ENCODE results near the gene LHX5.
"Not testable (repeated sequence)": the region's sequence is repeated elsewhere in the genome, so short reads cannot be mapped to it uniquely, and the experiment has no call there.

The LHX5 gene

GRCh38 chr12:113471619-113472171, at the start of gene LHX5:
LHX5 (minus strand) TSS chr12:113471871; CDS start chr12:113471498, 373 bp downstream.
- DNase-seq (ENCODE audit: low spot score) = peak; percentile 92

- no peak for DNase-seq (ENCODE audit: low spot score)
Observed at GRCh38 chr12:113519464-113520307, 48.0 kb upstream of the LHX5 start.

- peak; percentile 76 for DNase-seq (ENCODE audit: low spot score)
Observed at GRCh38 chr12:113515082-113515856, 43.6 kb upstream of the LHX5 start.

- DNase-seq (ENCODE audit: low spot score) = no peak
Observed at GRCh38 chr12:113514602-113515001, 42.9 kb upstream of the LHX5 start.

DNA sequence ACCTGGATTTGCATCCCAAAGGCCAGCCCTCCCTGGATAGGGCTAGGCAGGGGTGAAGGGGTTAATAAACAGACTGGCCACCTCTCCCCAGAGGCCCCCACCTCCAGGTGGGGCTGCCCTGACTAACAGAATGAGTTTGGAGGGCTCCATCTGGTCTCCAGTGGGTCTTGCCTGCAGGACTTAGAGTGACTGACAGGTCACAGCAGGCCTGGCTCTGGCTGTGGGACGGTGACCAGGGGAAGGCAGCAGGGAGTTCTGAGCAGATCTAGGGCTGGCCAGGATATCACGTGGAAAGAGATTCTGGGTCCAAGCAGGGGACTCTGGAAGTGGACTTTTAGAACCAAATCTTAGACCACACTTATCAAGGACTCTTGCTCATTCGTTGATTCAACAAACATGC, 40.9 kb upstream of the LHX5 start:
- no peak for DNase-seq (ENCODE audit: low spot score)

GRCh38 chr12:113506867-113507266, 35.2 kb upstream of the LHX5 start:
- no peak for DNase-seq (ENCODE audit: low spot score)

GRCh38 chr12:113505941-113506340, 34.3 kb upstream of the LHX5 start:
- no peak for DNase-seq (ENCODE audit: low spot score)

- DNase-seq (ENCODE audit: low spot score) = no peak
Observed at GRCh38 chr12:113504917-113505316, 33.2 kb upstream of the LHX5 start.

GRCh38 chr12:113500782-113501311, 29.2 kb upstream of the LHX5 start:
- DNase-seq (ENCODE audit: low spot score) = no peak

- no peak for DNase-seq (ENCODE audit: low spot score)
Observed at GRCh38 chr12:113500306-113500675, 28.6 kb upstream of the LHX5 start.

DNA sequence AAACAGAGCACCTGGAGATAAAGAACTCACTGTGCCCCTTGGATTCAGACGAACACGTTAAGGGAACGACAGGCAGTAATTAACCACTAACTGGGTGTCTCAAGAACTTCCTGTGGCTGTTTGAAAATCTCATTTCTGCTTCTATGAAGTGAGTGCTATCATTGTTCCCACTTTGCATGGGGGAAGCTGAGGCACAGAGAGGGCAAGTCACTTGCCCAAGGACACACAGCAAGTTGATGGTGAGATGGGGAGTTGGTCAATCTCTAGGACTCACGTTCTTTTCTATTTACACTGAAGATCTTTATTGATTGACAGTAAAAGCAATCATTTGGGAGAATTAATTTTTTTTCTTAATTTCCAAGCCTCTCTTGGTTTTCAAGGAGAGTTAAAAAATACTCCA, 26.8 kb upstream of the LHX5 start:
- no peak for DNase-seq (ENCODE audit: low spot score)

- no peak for DNase-seq (ENCODE audit: low spot score)
Observed at GRCh38 chr12:113497693-113498092, 26.0 kb upstream of the LHX5 start.

GRCh38 chr12:113495941-113496340, 24.3 kb upstream of the LHX5 start:
- not testable (repeated sequence) for DNase-seq (ENCODE audit: low spot score)

DNA sequence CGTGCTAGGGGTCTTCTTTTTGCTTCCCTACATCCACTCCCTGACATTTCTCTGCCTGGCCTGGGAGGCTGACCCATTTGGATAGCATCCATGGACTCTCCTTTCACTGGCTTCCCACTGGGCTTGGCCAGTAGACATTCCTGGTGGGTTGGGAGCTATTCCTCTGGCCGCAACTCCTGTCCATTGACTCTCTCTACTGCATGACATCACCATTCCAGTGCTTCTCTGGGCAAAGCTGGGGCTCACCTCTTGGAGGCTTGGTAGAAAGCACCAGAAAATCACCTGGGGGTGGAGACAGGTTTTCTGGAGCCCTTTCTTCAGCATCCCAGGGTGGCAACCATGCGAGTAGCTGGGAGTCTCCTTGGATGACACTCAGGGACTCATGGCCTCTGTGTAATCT, 16.7 kb upstream of the LHX5 start:
- no peak for DNase-seq (ENCODE audit: low spot score)

- DNase-seq (ENCODE audit: low spot score) = no peak
Observed at GRCh38 chr12:113486722-113487121, 15.1 kb upstream of the LHX5 start.

- DNase-seq (ENCODE audit: low spot score) = peak; percentile 72
Observed at GRCh38 chr12:113485330-113485729, 13.7 kb upstream of the LHX5 start.

GRCh38 chr12:113482334-113482733, 10.7 kb upstream of the LHX5 start:
- no peak for DNase-seq (ENCODE audit: low spot score)

GRCh38 chr12:113480336-113480971, 8.8 kb upstream of the LHX5 start:
- no peak for DNase-seq (ENCODE audit: low spot score)

DNA sequence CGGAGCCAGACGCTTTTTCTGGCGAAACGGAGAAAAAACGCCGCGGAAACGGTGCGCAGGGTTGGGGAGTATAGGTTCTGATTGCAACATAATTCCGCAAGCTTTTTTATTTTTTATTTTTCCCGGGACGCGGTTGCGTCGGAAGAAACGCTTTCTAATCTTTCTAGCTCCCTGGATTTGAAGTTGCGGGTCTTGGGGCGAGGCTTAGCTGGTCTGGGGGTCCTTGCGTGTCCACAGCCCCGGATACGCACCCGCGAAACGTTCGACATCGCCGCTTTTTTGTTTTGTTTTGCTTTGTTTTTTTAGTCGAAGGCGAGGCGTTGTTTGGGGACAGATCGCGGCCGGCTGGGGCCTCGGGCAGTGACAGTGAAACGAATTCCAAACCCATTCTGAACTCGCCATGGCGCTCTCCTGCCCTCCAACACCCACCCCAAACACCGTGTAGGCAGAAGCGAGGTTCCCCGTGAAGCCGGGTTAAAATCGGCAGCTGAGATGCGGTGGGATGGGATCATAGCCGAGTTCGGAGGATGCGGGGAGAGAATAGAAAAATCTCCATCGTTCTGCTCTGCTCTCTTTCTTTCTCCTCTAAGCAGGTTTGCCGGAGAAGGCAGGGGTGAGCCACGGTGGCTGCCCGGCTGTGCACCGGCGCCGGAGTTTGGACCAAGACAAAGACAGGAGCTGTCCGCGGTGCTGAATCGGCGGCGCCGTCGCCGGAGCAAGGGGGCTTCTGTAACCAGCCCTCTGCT, 8.1 kb upstream of the LHX5 start:
- peak; percentile 96 for DNase-seq (ENCODE audit: low spot score)

GRCh38 chr12:113479216-113479589, 7.5 kb upstream of the LHX5 start:
- no peak for DNase-seq (ENCODE audit: low spot score)

DNA sequence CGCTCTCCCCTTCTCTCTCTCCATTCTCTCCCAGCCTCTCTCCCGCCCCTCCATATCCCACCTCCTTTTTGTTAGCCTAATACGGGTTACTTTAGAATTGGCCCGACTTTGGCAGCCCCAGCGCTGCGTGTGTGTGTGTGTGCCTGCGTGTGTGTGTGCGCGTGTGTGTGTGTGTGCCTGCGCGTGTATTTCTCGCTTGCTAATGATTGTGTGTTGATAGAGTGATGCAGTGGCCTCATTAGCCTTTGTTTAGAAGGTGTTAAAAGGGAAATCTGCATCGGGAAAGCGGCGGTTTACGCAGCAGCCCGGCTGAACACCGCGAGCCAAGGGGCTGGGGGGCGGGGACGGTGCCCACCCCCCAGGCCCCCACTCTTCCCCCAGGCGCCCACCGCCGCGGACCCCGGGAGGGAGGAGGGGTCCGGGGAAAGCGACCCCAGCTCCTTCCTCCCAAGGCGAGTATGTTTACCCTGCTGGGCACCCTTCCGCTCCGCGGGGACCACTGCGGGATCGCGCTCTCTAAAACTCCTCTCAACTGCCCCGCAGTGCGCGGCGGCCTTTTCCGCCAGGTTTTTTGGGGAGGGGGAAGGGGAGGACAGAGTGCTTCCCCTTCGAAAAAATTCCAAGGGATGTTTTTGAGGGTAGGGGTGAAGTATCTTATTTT, 6.8 kb upstream of the LHX5 start:
- DNase-seq (ENCODE audit: low spot score) = peak; percentile 60
